Lower lobe of right lung (tissue), 2 donors: ENCODE results near the gene ATP5ME. TPM values are rescaled to one million over a fixed set of nuclear protein-coding genes. Genes with fewer than 3 reads are reported as not detected.

Experiments used
- ATAC-seq, 2 donors: fragments of 200-7000 bp; cut with Tn5 transposase; one replicate each; pipeline ENCODE4 v1.9.1; 2020 to 2022; ENCODE audit warnings: mild to moderate bottlenecking in 2 of 2, moderate library complexity in 2 of 2
- DNase-seq: peaks from one replicate; pipeline ENCODE4 v3.0.0-alpha.2; 2020
- H3K27ac ChIP-seq: fragments of 200-600 bp; one replicate; pipeline ENCODE4 v1.8.0; 2022
- H3K27me3 ChIP-seq: fragments of 200-600 bp; one replicate; pipeline ENCODE4 v1.8.0; 2022; ENCODE audit warnings: low read depth
- H3K36me3 ChIP-seq: fragments of 200-600 bp; one replicate; pipeline ENCODE4 v1.8.0; 2022; ENCODE audit warnings: mild to moderate bottlenecking
- H3K4me1 ChIP-seq: fragments of 200-600 bp; one replicate; pipeline ENCODE4 v1.8.0; 2022
- H3K4me3 ChIP-seq: fragments of 200-600 bp; one replicate; pipeline ENCODE4 v1.8.0; 2022; ENCODE audit warnings: mild to moderate bottlenecking
- H3K9me3 ChIP-seq: fragments of 200-600 bp; one replicate; pipeline ENCODE4 v1.8.0; 2022
- CTCF ChIP-seq: fragments of 200-600 bp; IDR thresholded peaks from one replicate; pipeline ENCODE4 v1.8.0; 2022; ENCODE audit warnings: antibody characterized with exemption, mild to moderate bottlenecking
- intact Hi-C: fragments of 100-400 bp; cut with DNase I; formaldehyde crosslinking; loops from one replicate; pipeline ENCODE4 v1.11.0; 2022
- total RNA-seq: library from RNA; stranded (reverse); fragmentation: NEBNext Ultra II Directional; extraction: Animal tissue kit (Norgen Biotek cat#: 25700); gene quantifications from one replicate; pipeline ENCODE4 v1.2.1, GENCODE V29; 2021
- donor health status: DM: no; HTN: yes; CAD: no; lungs with severe emphysema.

Gene ATP5ME
- total RNA-seq, 1 donor from 2014 or later: 173 TPM

- H3K27me3 ChIP-seq: peaks cover 22% of the 10 kb centered on the region
- intact Hi-C loops: no loop called here
- no peak for TF ChIP-seq CTCF
These were observed 49.1 kb downstream of the ATP5ME start, which contains the start of gene PDE6B for GRCh38 chr4:624705-625590. Gene PDE6B, plus strand, starts transcription at chr4:625573. Its CDS starts 54 bp downstream, at chr4:625627.

GRCh38 chr4:623914-624566, 50.0 kb downstream of the ATP5ME start:
- Histone ChIP-seq H3K27me3 (peaks cover 18% of the 10 kb centered on the region), H3K9me3 (no peaks in the 10 kb centered on the region), H3K27ac (no peak overlapping the region), H3K4me3 (no peak overlapping the region), H3K4me1 (no peaks in the 10 kb centered on the region), H3K36me3 (no peaks in the 10 kb centered on the region)
- DNase-seq (no peak), ATAC-seq (no peak)
- intact Hi-C loops: no loop called here
- TF ChIP-seq CTCF: no peak

More at GRCh38 chr4:624705-625590, 49.1 kb downstream of the ATP5ME start, which contains the start of gene PDE6B:
- Histone ChIP-seq H3K4me3 (no peak within 1 kb of the TSS), H3K9me3 (no peaks in the 10 kb centered on the region), H3K36me3 (no peaks in the 10 kb centered on the region), H3K4me1 (no peaks in the 10 kb centered on the region), H3K27ac (no peak within 1 kb of the TSS)
- DNase-seq: no peak
- ATAC-seq: no peak

GRCh38 chr4:622996-623913, 50.8 kb downstream of the ATP5ME start:
- Histone ChIP-seq H3K36me3 (no peaks in the 10 kb centered on the region), H3K4me1 (no peaks in the 10 kb centered on the region), H3K4me3 (no peak overlapping the region), H3K27ac (no peak overlapping the region), H3K9me3 (no peaks in the 10 kb centered on the region), H3K27me3 (peaks cover 14% of the 10 kb centered on the region)
- TF ChIP-seq CTCF: no peak
- intact Hi-C loops: no loop called here
- ATAC-seq: no peak
- no peak for DNase-seq

Other genes starting within 250 kb of the ATP5ME start
- gene ZNF721, start 175.1 kb downstream of the ATP5ME start, total RNA-seq: 29.4 TPM
- 53.4 TPM for gene PIGG, start 175.1 kb downstream of the ATP5ME start, total RNA-seq
- gene TMEM271, start 98.0 kb downstream of the ATP5ME start, total RNA-seq: not detected
- gene PDE6B, start 48.7 kb downstream of the ATP5ME start, total RNA-seq: 5.5 TPM
- gene MYL5, start 266 bp upstream of the ATP5ME start, total RNA-seq: 9.7 TPM
- gene SLC49A3, start 14.9 kb upstream of the ATP5ME start, total RNA-seq: 31.5 TPM
- gene PCGF3, start 31.6 kb upstream of the ATP5ME start, total RNA-seq: 44.8 TPM
- gene CPLX1, start 151.9 kb upstream of the ATP5ME start, total RNA-seq: 3.9 TPM